Mammary epithelial cell (primary cell): ENCODE data around the gene HDAC5.

ENCODE experiments used
- CTCF ChIP-seq, 2 donors: IDR thresholded peaks in 1 of 2; conservative IDR thresholded peaks in 1 of 2; 2 replicates each; pipeline ENCODE4 v1.5.1; 2011 to 2012; ENCODE audit warnings: inconsistent platforms in 2 of 2, low read length in 2 of 2, mild to moderate bottlenecking in 2 of 2, control low read depth in 1 of 2, low read depth in 1 of 2; ENCODE audit not compliant: insufficient read depth in 1 of 2; ENCODE audit errors: extremely low read depth in 1 of 2
- EZH2 ChIP-seq: IDR thresholded peaks from 2 replicates; pipeline ENCODE4 v1.6.1; 2012; ENCODE audit warnings: low read length, inconsistent platforms, borderline replicate concordance

GRCh38 chr17:44124118-44124438 is 637 bp upstream of the HDAC5 start:
- TF ChIP-seq CTCF (conservative IDR thresholded peaks at IDR 0.05 in 1 of 2, IDR thresholded peaks at IDR 0.05 in 1 of 2; ENCODE audit: extremely low read depth in 1 of 2, insufficient read depth in 1 of 2, low read depth in 1 of 2, low read length in 2 of 2), result no peak
- no peak for TF ChIP-seq EZH2
